WTC11 (cell line): Measurements from ENCODE around the gene ZNF394. TPM values are rescaled to one million over a fixed set of nuclear protein-coding genes. Genes with fewer than 3 reads are reported as not detected.

Source experiments
- CREB1 ChIP-seq: sonication (generic); formaldehyde crosslinking; IDR thresholded peaks from 2 replicates; pipeline ENCODE4 v1.8.0; 2023; ENCODE audit warnings: mild to moderate bottlenecking, missing genetic modification reagents
- FOXK1 ChIP-seq: sonication (generic); formaldehyde crosslinking; IDR thresholded peaks from 2 replicates; pipeline ENCODE4 v1.8.0; 2022; ENCODE audit warnings: mild to moderate bottlenecking, moderate library complexity, missing genetic modification reagents
- HMGXB4 ChIP-seq: sonication (generic); formaldehyde crosslinking; IDR thresholded peaks from 2 replicates; pipeline ENCODE4 v1.8.1; 2023; ENCODE audit warnings: mild to moderate bottlenecking, moderate library complexity, missing genetic modification reagents
- IRF1 ChIP-seq: sonication (generic); formaldehyde crosslinking; IDR thresholded peaks from 2 replicates; pipeline ENCODE4 v1.8.0; 2023; ENCODE audit warnings: missing genetic modification reagents
- JUN ChIP-seq: sonication (generic); formaldehyde crosslinking; IDR thresholded peaks from 2 replicates; pipeline ENCODE4 v1.8.0; 2023; ENCODE audit warnings: mild to moderate bottlenecking, missing genetic modification reagents
- MAX ChIP-seq: sonication (generic); formaldehyde crosslinking; IDR thresholded peaks from 2 replicates; pipeline ENCODE4 v1.8.0; 2022; ENCODE audit warnings: mild to moderate bottlenecking, missing genetic modification reagents
- MXD4 ChIP-seq: fragments of 250-450 bp; sonication (Bioruptor Pico); IDR thresholded peaks from 2 replicates; pipeline ENCODE4 v1.8.0; 2021; ENCODE audit warnings: mild to moderate bottlenecking, moderate library complexity, borderline replicate concordance
- NFATC4 ChIP-seq: fragments of 250-450 bp; sonication (Bioruptor Pico); IDR thresholded peaks from 2 replicates; pipeline ENCODE4 v1.9.0; 2021; ENCODE audit warnings: mild to moderate bottlenecking
- RELA ChIP-seq: sonication (generic); formaldehyde crosslinking; IDR thresholded peaks from 2 replicates; pipeline ENCODE4 v1.8.1; 2022; ENCODE audit warnings: missing genetic modification reagents, mild to moderate bottlenecking, borderline replicate concordance
- TEAD1 ChIP-seq: sonication (generic); formaldehyde crosslinking; IDR thresholded peaks from 2 replicates; pipeline ENCODE4 v1.8.0; 2022; ENCODE audit warnings: mild to moderate bottlenecking, missing genetic modification reagents
- TP53 ChIP-seq: sonication (generic); formaldehyde crosslinking; IDR thresholded peaks from 2 replicates; pipeline ENCODE4 v1.8.1; 2023; ENCODE audit warnings: mild to moderate bottlenecking, missing genetic modification reagents
- ZBTB21 ChIP-seq: sonication (generic); formaldehyde crosslinking; IDR thresholded peaks from 2 replicates; pipeline ENCODE4 v1.8.1; 2023; ENCODE audit warnings: mild to moderate bottlenecking, missing genetic modification reagents, borderline replicate concordance
- ZMAT4 ChIP-seq: fragments of 250-450 bp; sonication (Bioruptor Pico); IDR thresholded peaks from 2 replicates; pipeline ENCODE4 v1.9.0; 2021; ENCODE audit warnings: mild to moderate bottlenecking
- ZNF263 ChIP-seq: sonication (generic); formaldehyde crosslinking; IDR thresholded peaks from 2 replicates; pipeline ENCODE4 v1.8.1; 2022; ENCODE audit warnings: low read depth, mild to moderate bottlenecking, moderate library complexity, missing genetic modification reagents
- ZNF671 ChIP-seq: fragments of 250-450 bp; sonication (Bioruptor Pico); IDR thresholded peaks from 2 replicates; pipeline ENCODE4 v1.8.0; 2021; ENCODE audit warnings: mild to moderate bottlenecking
- total RNA-seq: library from RNA; stranded (reverse); gene quantifications from 3 replicates; pipeline ENCODE4 v1.2.3, GENCODE V29; 2021
- TF ChIP-seq, protein P1 (sequence below): fragments of 250-450 bp; sonication (Bioruptor Pico); IDR thresholded peaks from 2 replicates; pipeline ENCODE4 v2.1.2; 2022; ENCODE audit warnings: mild to moderate bottlenecking, moderate library complexity
- TF ChIP-seq, protein P2 (sequence below): sonication (generic); formaldehyde crosslinking; IDR thresholded peaks from 2 replicates; pipeline ENCODE4 v1.8.1; 2023; ENCODE audit warnings: mild to moderate bottlenecking, missing genetic modification reagents, moderate library complexity
- TF ChIP-seq, protein P3 (sequence below): sonication (generic); formaldehyde crosslinking; IDR thresholded peaks from 2 replicates; pipeline ENCODE4 v1.8.1; 2022; ENCODE audit warnings: low read depth, mild to moderate bottlenecking, moderate library complexity, missing genetic modification reagents, borderline replicate concordance
- TF ChIP-seq, protein P4 (sequence below): fragments of 250-450 bp; sonication (Bioruptor Pico); conservative IDR thresholded peaks from 2 replicates; pipeline ENCODE4 v1.9.0; 2021; ENCODE audit warnings: mild to moderate bottlenecking
- TF ChIP-seq, protein P5 (sequence below): sonication (generic); formaldehyde crosslinking; IDR thresholded peaks from 2 replicates; pipeline ENCODE4 v1.8.0; 2022; ENCODE audit warnings: mild to moderate bottlenecking, missing genetic modification reagents
- TF ChIP-seq, protein P6 (sequence below): fragments of 250-450 bp; sonication (Bioruptor Pico); IDR thresholded peaks from 2 replicates; pipeline ENCODE4 v1.9.0; 2021; ENCODE audit warnings: mild to moderate bottlenecking, borderline replicate concordance

ZNF394 gene
- total RNA-seq, 1 experiment from 2014 or later = 24.0 TPM

GRCh38 chr7:99499721-99500636 is at the start of gene ZNF394 (continued):
- TF ChIP-seq, protein P1, sequence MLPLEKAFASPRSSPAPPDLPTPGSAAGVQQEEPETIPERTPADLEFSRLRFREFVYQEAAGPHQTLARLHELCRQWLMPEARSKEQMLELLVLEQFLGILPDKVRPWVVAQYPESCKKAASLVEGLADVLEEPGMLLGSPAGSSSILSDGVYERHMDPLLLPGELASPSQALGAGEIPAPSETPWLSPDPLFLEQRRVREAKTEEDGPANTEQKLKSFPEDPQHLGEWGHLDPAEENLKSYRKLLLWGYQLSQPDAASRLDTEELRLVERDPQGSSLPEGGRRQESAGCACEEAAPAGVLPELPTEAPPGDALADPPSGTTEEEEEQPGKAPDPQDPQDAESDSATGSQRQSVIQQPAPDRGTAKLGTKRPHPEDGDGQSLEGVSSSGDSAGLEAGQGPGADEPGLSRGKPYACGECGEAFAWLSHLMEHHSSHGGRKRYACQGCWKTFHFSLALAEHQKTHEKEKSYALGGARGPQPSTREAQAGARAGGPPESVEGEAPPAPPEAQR (CRISPR knock-in tag) = no peak
- TF ChIP-seq TEAD1 (CRISPR knock-in tag) (peak; percentile 48), RELA (CRISPR knock-in tag) (no peak), MXD4 (CRISPR knock-in tag) (no peak), IRF1 (CRISPR knock-in tag) (no peak), ZMAT4 (CRISPR knock-in tag) (no peak), CREB1 (CRISPR knock-in tag) (no peak), ZNF671 (no peak), ZBTB21 (CRISPR knock-in tag) (peak; percentile 96), HMGXB4 (CRISPR knock-in tag) (0 out of 2 replicates have a peak, but pooled peaks have one; percentile 45), TP53 (CRISPR knock-in tag) (no peak), ZNF263 (CRISPR knock-in tag) (no peak), NFATC4 (0 out of 2 replicates have a peak, but pooled peaks have one; percentile 51), MAX (CRISPR knock-in tag) (peak; percentile 85), JUN (CRISPR knock-in tag) (no peak), FOXK1 (CRISPR knock-in tag) (peak; percentile 99)
- TF ChIP-seq, protein P2, sequence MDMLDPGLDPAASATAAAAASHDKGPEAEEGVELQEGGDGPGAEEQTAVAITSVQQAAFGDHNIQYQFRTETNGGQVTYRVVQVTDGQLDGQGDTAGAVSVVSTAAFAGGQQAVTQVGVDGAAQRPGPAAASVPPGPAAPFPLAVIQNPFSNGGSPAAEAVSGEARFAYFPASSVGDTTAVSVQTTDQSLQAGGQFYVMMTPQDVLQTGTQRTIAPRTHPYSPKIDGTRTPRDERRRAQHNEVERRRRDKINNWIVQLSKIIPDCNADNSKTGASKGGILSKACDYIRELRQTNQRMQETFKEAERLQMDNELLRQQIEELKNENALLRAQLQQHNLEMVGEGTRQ (CRISPR knock-in tag) = no peak
- TF ChIP-seq, protein P3, sequence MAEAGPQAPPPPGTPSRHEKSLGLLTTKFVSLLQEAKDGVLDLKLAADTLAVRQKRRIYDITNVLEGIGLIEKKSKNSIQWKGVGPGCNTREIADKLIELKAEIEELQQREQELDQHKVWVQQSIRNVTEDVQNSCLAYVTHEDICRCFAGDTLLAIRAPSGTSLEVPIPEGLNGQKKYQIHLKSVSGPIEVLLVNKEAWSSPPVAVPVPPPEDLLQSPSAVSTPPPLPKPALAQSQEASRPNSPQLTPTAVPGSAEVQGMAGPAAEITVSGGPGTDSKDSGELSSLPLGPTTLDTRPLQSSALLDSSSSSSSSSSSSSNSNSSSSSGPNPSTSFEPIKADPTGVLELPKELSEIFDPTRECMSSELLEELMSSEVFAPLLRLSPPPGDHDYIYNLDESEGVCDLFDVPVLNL = no peak
- TF ChIP-seq, protein P4, sequence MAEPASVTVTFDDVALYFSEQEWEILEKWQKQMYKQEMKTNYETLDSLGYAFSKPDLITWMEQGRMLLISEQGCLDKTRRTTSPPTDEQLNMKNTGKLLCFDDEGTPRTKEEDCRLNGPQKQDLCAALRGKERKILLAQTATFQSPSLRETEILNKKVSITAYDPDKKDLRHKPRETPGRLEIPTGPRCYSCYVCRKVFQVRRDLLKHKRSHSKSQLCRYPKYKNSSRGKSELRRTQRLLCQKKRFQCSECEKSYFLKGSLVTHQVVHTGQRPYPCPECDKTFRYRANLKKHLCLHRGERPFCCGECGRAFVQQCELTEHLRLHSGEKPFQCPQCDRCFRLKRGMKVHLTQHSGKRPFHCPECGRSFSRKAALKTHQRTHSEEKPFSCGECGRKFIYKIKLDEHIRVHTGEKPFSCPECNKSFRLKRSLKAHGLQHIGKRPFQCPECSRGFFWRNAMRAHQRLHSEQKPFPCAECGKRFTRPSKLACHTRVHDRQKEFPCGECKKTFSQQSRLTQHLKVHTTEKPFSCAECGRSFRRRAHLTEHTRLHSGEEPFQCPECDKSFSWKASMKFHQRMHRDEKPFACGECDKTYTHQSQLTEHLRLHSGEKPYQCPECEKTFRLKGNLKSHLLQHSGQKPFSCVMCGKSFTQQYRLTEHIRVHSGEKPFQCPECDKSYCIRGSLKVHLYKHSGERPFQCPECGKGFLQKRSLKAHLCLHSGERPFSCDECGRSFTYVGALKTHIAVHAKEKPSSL (CRISPR knock-in tag) = no peak
- TF ChIP-seq, protein P5, sequence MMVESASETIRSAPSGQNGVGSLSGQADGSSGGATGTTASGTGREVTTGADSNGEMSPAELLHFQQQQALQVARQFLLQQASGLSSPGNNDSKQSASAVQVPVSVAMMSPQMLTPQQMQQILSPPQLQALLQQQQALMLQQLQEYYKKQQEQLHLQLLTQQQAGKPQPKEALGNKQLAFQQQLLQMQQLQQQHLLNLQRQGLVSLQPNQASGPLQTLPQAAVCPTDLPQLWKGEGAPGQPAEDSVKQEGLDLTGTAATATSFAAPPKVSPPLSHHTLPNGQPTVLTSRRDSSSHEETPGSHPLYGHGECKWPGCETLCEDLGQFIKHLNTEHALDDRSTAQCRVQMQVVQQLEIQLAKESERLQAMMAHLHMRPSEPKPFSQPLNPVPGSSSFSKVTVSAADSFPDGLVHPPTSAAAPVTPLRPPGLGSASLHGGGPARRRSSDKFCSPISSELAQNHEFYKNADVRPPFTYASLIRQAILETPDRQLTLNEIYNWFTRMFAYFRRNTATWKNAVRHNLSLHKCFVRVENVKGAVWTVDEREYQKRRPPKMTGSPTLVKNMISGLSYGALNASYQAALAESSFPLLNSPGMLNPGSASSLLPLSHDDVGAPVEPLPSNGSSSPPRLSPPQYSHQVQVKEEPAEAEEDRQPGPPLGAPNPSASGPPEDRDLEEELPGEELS (CRISPR knock-in tag) = no peak
- TF ChIP-seq, protein P6, sequence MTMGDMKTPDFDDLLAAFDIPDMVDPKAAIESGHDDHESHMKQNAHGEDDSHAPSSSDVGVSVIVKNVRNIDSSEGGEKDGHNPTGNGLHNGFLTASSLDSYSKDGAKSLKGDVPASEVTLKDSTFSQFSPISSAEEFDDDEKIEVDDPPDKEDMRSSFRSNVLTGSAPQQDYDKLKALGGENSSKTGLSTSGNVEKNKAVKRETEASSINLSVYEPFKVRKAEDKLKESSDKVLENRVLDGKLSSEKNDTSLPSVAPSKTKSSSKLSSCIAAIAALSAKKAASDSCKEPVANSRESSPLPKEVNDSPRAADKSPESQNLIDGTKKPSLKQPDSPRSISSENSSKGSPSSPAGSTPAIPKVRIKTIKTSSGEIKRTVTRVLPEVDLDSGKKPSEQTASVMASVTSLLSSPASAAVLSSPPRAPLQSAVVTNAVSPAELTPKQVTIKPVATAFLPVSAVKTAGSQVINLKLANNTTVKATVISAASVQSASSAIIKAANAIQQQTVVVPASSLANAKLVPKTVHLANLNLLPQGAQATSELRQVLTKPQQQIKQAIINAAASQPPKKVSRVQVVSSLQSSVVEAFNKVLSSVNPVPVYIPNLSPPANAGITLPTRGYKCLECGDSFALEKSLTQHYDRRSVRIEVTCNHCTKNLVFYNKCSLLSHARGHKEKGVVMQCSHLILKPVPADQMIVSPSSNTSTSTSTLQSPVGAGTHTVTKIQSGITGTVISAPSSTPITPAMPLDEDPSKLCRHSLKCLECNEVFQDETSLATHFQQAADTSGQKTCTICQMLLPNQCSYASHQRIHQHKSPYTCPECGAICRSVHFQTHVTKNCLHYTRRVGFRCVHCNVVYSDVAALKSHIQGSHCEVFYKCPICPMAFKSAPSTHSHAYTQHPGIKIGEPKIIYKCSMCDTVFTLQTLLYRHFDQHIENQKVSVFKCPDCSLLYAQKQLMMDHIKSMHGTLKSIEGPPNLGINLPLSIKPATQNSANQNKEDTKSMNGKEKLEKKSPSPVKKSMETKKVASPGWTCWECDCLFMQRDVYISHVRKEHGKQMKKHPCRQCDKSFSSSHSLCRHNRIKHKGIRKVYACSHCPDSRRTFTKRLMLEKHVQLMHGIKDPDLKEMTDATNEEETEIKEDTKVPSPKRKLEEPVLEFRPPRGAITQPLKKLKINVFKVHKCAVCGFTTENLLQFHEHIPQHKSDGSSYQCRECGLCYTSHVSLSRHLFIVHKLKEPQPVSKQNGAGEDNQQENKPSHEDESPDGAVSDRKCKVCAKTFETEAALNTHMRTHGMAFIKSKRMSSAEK (CRISPR knock-in tag) = no peak
